GOT3 (cell line): Measurements from ENCODE around the gene CFAP299.

Experiments used
- DNase-seq: peaks from one replicate; lab custom pipeline; 2025; ENCODE audit warnings: mixed read lengths; lab: John Stamatoyannopoulos, UW

Gene CFAP299

GRCh38 chr4:80515496-80515895, 180.0 kb downstream of the CFAP299 start:
- DNase-seq, result no peak

- DNase-seq, result no peak
Measured at GRCh38 chr4:80521438-80521837, 185.9 kb downstream of the CFAP299 start.

GRCh38 chr4:80526697-80527096, 191.2 kb downstream of the CFAP299 start:
- DNase-seq, result no peak

GRCh38 chr4:80529026-80529425, 193.5 kb downstream of the CFAP299 start:
- no peak for DNase-seq

GRCh38 chr4:80532674-80533333, 197.3 kb downstream of the CFAP299 start:
- no peak for DNase-seq

GRCh38 chr4:80535551-80535950, 200.0 kb downstream of the CFAP299 start:
- no peak for DNase-seq

- no peak for DNase-seq
Measured at GRCh38 chr4:80538276-80538926, 202.9 kb downstream of the CFAP299 start.

GRCh38 chr4:80539190-80539589, 203.7 kb downstream of the CFAP299 start:
- DNase-seq, result no peak

GRCh38 chr4:80540349-80540748, 204.8 kb downstream of the CFAP299 start:
- DNase-seq, result no peak

GRCh38 chr4:80540785-80541469, 205.4 kb downstream of the CFAP299 start:
- DNase-seq, result no peak

- no peak for DNase-seq
Measured at GRCh38 chr4:80542747-80543146, 207.2 kb downstream of the CFAP299 start.

GRCh38 chr4:80560337-80560736, 224.8 kb downstream of the CFAP299 start:
- no peak for DNase-seq

GRCh38 chr4:80566203-80566872, 230.8 kb downstream of the CFAP299 start:
- no peak for DNase-seq

GRCh38 chr4:80568891-80569290, 233.4 kb downstream of the CFAP299 start:
- no peak for DNase-seq

- no peak for DNase-seq
Measured at GRCh38 chr4:80576796-80577195, 241.3 kb downstream of the CFAP299 start.

GRCh38 chr4:80578001-80578400, 242.5 kb downstream of the CFAP299 start:
- DNase-seq, result no peak

- DNase-seq, result no peak
Measured at GRCh38 chr4:80585542-80585941, 250.0 kb downstream of the CFAP299 start.

GRCh38 chr4:80586716-80587115, 251.2 kb downstream of the CFAP299 start:
- DNase-seq, result no peak

- no peak for DNase-seq
Measured at GRCh38 chr4:80587871-80588385, 252.4 kb downstream of the CFAP299 start.

- DNase-seq, result no peak
Measured at GRCh38 chr4:80592950-80593349, 257.4 kb downstream of the CFAP299 start.

GRCh38 chr4:80594701-80595100, 259.2 kb downstream of the CFAP299 start:
- no peak for DNase-seq

GRCh38 chr4:80608281-80608980, 272.9 kb downstream of the CFAP299 start:
- DNase-seq, result no peak
